GM21717 (cell line): ENCODE data around the gene ZSCAN18.
"Not testable (repeated sequence)": the region's sequence is repeated elsewhere in the genome, so short reads cannot be mapped to it uniquely, and the experiment has no call there.

Experiments
- ATAC-seq: cut with Tn5 transposase; IDR thresholded peaks from one replicate; pipeline ENCODE4 v1.9.1; 2021; ENCODE audit warnings: mild to moderate bottlenecking, moderate library complexity; ENCODE audit not compliant: unreplicated experiment

The ZSCAN18 gene, protein sequence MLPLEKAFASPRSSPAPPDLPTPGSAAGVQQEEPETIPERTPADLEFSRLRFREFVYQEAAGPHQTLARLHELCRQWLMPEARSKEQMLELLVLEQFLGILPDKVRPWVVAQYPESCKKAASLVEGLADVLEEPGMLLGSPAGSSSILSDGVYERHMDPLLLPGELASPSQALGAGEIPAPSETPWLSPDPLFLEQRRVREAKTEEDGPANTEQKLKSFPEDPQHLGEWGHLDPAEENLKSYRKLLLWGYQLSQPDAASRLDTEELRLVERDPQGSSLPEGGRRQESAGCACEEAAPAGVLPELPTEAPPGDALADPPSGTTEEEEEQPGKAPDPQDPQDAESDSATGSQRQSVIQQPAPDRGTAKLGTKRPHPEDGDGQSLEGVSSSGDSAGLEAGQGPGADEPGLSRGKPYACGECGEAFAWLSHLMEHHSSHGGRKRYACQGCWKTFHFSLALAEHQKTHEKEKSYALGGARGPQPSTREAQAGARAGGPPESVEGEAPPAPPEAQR

DNA sequence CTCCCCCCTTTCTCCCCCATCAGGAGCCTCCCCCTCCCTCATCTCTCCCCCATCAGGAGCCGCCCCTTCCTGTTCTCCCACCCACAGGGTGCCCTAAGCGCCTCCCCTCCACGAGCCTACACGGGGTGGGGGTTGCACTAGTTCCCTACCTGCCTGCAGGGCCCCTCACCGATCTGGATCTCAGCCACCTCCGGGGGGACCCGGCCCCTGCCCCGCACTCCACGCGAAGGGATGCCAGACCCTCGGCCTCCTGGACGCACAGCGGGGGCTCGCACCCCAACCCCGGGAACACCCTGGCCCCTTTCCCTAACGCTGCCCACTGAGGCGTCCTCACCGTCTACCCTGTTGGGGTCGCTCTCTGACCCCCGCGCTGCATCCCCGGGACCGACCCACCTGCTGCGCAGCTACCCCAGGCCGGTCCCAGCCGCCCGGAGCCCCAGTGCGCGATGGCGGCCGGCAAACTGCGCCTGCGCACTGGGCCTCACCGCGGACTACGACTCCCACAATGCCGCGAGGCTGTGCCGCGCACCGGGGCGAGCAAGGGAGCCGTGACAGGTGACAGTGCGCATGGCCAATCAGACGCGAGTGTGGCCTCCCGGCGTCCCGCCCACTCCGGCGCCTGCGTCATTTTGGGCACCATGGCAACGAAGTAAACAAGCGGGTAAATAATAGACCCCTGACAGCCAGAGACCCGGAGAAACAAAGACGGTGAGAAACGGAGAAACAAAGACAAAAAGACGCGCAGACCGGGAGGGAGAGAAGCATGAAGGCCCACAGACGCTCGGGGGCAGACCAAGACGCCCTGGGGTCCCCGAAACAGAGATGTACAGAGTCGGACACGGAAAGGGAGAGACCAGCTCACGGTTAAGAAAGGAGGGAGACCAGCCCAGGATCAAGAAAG, at the start of gene ZSCAN18:
TSS of gene ZSCAN18 (minus strand) at position 451 of the 901 bp plus-strand sequence. CDS start 7,964 bp downstream, outside the sequence.
- no peak for ATAC-seq

DNA sequence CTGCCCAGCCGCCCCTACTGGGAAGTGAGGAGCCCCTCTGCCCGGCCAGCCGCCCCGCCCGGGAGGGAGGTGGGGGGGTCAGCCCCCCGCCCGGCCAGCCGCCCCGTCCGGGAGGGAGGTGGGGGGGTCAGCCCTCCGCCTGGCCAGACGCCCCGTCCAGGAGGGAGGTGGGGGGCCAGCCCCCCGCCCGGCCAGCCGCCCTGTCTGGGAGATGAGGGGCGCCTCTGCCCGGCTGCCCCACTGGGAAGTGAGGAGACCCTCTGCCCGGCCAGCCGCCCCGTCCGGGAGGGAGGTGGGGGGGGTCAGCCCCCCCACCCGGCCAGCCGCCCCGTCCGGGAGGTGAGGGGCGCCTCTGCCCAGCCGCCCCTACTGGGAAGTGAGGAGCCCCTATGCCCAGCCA, 49.4 kb upstream of the ZSCAN18 start:
- not testable (repeated sequence) for ATAC-seq

DNA sequence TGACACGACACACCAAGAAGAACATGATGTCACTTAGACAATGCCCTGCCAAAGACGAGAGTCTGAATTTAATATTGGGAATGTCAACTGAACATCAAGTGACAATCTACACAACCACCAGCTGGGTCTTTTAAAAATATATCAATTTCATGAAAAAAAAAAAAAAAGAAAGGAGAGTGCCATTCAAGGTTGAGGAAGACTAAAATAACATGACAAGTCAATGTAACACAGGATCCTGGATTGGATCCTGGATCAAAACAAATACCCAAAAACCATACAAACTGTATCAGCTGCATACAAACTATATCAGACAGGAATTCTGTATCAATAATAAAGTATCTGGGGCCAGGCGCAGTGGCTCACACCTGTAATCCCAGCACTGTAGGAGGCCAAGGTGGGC, 47.8 kb upstream of the ZSCAN18 start:
- no peak for ATAC-seq

DNA sequence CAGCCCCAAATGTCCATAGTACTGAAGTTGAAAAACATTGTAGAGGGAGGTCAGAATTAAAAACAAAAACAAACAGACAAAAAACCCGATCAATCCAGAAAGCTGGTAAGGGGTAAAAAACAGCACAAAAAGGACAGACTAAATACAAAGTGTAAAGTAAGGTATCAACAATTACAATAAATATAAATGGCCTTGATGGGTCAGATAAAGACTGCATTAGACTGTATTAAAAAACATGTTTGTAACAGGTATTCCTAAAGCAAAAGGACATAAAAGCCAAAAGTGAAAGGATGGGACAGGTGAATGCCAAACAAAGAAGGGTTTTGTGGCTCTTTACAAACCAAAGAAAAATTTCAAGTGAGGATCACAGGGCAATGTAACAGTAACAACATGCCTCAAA, 36.2 kb upstream of the ZSCAN18 start:
- no peak for ATAC-seq

DNA sequence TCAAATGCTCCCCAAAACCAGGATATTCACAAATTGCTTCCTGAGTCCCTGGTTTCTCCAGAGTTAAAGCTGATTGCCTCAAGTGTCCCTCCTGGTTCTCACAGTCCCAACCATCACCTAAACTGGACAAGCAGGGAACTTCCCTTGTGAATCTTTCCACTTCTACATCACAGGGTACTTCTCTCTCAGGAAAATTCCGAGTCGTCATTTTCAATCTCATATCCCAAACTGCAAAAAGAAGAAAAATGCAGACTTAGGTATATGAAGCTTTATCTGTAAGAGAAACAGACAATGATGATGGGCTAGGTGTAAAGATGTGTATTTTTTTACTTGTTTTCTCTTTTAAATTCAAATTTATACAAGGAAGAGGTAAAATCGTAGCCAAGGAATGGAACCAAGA, 31.3 kb upstream of the ZSCAN18 start:
- ATAC-seq = no peak

DNA sequence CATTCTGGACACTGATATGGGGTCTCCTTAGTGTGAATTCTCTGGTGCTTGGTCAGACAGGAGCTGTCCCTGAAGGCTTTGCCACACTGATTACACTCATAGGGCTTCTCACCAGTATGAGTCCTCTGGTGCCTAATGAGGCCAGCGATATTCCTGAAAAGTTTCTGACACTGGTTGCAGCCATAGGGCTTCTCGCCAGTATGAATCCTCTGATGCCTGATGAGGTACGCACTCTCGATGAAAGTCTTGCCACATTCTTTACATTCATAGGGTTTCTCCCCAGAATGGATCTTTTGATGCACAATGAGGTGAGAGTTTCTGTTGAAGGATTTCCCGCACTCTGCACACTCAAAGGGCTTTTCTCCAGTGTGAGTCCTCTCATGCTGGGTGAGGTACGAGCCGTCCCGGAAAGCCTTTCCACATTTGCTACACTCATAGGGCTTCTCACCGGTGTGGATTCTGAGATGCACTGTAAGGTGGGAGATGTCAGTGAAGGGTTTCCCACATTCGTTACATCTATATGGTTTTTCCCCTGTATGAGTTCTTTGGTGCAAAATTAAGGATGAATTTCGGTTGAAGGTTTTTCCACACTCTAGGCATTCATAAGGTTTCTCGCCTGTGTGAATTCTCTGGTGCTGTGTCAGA, 30.1 kb upstream of the ZSCAN18 start:
- no peak for ATAC-seq

DNA sequence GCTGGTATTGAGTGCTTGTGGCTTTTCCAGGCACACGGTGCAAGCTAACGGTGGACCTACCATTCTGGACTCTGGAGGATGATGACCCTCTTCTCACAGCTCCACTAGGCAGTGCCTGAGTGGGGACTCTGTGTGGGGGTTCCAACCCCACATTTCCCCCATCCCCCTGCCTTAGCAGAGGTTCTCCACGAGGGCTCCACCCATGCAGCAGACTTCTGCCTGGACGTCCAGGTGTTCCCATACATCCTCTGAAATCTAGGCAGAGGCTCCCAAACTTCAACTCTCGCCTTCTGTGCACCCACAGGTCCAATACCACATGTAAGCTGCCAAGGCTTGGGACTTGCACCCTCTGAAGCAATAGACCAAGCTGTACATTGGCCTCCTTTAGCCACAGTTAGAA, 25.3 kb upstream of the ZSCAN18 start:
- ATAC-seq = no peak

DNA sequence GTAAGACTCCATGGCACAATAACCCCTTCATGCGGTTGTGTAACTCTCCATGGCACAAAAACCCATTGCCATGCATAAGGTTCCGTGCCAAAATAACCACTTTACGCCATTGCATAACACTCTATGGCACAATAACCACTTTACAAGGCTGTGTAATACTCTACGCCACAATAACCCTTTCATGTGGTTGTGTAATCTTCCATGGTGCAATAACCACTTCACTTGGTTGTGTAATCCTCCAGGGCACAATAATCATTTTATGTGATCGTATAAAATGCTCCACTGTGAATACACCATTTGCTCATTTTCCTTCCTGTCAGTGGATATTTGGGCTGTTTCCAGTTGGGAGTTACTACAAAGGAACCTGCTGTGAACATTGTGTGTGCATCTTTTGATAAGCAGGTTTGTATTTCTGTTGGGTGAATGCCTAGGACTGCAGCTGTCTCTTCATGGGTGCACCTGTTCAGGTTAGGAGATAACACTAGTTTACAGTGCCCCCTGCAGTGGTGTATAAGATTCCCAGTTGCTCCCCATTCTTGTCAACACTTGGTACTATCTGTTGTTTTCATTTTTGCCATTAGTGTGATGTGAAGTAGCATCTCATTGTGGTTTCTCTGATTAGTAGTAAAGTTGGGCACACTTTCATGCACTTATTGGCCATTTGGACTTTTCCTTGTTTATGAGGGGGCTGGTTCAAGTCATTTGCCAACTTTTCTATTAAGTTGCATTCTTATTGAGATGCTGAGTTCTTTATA, 21.1 kb upstream of the ZSCAN18 start:
- ATAC-seq = no peak

DNA sequence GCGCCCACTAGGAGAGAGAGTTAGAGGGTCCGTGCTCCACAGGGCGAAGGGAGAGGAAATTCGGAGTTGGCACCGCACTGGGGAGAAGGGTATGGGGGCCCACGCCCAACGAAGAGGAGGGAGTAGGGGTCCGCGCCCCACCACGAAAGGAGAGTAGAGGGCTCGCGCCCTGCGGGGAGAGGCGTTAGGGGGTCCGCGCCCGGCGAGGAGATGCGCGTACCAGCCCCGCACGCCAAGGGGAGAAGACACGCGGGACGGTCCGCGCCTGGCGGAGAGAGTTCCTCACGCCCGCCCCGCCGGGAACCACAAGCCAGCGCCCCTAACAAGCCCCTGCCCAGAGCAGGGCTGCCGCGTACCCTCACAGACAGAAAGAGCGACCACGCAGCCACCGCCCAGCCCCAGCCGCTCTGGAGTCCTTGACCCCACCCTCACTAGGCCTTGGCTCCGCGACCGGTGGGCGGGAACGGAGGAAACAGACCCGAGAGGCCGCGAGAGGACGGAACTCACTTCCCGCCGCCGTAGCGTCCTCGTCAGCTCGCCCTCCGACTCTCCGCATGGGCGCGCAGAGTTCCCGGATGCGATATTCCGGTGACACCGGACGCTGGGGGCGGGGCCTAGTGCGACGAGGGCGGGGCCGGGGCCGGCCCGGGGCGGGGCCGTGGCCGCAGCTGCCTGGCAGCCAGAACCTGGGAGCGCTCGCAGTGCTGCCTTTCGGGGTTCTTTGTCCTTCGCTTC, 20.0 kb upstream of the ZSCAN18 start:
- no peak for ATAC-seq

DNA sequence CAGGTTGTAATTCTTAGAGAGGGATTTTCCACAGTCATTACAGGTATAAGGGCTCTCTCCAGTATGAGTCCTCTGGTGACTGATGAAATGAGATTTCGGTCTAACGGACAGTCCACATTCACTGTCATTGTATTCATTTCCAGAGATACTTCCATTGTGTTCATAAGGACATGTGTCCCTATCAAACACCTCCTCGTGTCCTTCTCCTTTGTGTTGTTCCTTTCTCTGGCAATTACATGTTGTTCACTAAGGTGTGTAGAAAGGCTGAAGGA, 10.5 kb upstream of the ZSCAN18 start:
- ATAC-seq = no peak

DNA sequence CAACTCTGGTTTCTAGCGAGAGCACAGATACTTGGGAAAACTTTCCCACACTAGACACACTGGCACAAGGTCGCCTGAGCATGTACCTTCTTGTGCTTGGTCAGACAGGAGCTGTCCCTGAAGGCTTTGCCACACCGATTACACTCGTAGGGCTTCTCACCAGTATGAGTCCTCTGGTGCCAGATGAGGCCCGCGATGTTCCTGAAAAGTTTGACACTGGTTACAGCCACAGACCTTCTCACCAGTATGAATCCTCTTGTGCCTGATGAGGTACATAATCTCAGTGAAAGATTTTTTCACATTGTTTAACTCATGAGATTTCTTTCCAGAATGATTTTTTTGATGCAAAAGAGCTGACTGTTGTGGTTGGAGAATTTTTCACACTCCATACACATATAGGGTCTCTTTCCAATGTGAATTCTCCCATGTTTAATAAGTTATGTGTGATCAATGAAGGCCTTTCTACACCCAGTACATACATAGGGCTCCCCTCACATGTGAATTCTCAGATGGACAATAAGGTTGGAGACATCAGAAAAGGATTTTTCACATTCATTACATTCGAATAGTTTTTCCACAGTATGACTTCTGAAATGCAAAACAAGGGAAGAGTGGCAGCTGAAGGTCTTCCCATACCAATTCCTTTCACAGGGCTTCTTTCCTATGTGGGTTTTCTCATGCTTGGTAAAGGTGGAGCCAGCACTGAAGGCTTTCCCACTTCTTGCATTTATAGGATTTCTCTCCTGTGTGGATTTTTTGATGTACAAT, 9.9 kb upstream of the ZSCAN18 start:
- no peak for ATAC-seq

DNA sequence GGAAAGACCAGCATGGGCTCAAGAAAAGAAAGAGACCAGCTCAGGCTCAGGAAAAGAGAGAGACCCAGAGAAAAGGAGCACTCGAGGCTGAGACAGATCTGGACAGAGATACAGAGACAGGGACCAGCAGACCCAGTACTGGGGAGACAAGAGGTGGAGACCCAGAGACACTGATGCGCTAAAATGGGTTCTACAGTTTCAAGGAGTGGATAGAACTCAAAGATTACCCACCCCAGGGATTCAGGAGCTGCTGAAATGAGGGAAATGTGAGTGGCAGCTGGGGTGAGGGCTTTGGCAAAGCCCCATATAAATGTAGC, 609 bp upstream of the ZSCAN18 start:
- no peak for ATAC-seq

DNA sequence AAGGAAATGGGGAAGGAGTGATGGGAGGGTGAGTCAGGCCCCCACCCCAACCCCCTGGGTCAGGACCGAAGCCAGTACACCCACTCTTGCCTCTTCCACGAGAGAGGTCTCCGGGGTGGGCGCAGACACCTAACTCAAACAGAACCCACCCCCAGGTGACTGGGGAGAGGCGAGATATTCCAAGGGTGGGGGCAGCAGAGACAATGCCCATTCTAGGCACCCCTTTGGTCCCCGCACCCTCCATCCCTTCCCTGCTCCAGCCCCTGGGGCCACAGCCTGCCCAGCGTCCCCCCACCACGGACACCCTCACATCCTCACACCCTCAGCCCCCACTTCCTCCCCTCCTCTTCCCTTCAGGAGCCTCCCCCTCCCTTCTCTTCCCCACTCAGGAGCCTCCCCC, 682 bp downstream of the ZSCAN18 start:
- ATAC-seq = no peak

DNA sequence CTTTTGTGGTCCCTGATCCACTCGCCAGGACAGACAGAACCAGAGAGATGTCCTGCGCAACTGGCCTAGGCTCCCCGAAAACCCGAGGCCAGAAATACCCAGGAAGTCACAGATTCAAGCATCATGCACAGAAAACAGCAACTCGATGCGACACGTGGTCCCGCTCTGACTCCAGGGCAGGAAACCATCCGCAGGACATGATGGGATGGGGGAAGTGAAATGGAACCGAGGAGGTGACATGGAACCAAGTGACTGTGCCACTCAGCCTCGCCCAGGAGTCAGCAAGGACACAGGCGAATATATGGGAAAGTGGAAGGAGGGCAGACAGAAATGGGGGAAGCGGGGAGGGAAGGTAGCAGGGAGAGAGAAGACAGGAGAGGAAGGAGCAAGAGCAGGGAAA, 1.1 kb downstream of the ZSCAN18 start:
- ATAC-seq = no peak

DNA sequence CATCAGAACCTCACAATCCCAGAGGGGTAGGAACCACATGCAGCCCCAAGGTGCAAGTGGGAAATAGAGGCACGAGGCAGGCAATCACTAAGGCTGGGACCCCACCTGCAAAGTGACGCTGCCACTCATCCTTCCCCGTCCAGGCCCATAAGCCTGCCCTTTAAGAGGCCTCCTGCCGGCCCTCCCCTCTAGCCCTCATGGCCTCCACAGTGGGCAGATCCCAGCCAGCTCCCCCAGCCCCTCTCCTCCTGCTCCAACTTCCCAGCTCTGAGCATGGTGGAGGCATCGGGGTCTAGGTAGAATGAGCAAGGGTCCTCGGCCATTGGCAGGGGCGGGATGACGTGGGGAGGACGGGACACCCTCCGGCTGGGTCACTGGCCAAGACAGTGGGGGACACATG, 2.7 kb downstream of the ZSCAN18 start:
- no peak for ATAC-seq

DNA sequence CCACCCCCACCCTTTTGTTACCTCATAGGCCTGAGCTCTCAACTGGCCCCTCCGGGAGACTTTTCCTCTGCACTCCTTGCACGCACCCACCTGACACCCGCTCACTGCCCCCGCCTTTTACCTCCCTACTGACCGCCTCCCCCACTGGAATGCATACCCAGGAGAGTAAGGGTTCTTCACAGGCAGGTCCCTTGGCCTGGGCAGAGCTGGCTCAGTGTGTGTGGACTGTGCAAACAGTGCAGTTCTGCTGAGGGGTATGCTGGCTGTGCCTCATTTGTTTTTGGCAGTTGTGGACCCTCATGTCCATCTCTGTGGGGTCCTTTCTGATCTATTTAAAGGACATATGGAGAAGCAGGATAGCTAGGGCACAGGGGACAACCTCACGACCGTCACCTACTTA, 5.0 kb downstream of the ZSCAN18 start:
- ATAC-seq = no peak

DNA sequence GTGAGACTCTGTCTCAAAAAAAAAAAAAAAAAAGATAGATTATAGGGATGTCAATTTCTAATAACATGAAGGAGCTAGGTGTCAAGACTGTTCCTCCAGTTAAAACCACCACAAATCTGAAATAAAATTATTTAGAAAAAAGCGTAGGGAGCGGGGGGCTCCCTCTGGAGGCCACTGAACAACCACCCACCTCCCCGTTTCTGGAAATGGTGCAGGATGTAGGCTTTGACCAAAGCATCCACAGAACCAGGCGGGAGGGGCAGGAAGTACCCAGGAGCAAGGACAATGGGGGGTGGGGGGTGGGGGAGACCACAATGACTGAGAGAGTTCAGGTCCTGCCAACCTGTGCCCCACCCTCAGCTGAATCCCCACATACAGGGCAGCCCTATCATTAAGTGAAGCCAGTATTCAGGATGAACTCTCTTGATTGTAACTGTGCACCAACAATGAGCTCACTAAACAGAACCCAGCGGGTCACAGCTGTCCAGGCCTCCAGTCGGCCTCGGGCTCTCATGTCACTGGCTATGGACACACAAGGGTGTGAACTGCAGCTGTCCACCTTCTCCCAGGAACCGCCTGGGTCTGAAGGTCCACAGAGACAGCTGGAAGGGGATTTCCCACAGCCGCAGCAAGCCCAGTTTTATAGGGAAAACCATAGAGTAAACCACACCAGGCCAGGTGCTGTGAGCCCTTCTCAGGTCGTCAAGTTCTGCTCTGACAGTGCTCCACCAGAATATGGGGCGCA, 6.6 kb downstream of the ZSCAN18 start:
- ATAC-seq = no peak

DNA sequence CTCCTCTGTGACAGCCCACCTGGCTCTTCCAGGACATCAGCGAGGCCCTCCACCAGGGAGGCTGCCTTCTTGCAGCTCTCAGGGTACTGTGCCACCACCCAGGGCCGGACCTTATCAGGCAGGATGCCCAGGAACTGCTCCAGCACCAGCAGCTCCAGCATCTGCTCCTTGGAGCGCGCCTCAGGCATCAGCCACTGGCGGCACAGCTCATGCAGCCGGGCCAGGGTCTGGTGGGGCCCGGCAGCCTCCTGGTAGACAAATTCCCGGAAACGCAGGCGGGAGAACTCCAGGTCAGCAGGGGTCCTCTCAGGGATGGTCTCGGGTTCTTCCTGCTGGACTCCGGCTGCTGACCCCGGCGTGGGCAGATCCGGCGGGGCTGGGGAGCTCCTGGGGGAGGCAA, 8.2 kb downstream of the ZSCAN18 start:
- no peak for ATAC-seq

DNA sequence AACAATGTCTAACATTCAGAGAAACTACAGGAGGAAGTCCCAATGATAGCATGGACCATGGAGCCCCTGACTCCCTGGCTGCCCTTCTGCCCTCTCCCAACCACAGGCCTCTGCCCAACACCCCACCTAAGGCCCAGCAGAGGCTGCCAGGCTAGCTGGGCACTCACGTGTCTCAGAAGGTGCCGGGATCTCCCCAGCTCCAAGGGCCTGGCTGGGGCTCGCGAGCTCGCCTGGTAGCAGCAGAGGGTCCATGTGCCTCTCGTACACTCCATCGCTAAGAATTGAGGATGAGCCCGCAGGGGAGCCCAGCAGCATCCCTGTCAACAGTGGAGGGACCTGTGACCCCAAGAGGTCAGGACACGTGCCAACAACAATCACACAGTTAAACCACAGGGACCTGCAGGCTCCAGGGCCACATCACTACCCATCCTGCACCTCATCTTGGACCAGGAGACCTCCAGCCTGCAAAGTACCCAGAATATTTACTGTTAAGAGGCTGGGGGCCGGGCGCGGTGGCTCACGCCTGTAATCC, 9.4 kb downstream of the ZSCAN18 start:
- ATAC-seq = no peak
